Vagina (tissue), 2 donors: Measurements from ENCODE around the gene C6orf15.

ENCODE experiments used
- CTCF ChIP-seq, 3 experiments: fragments of 450-650 bp in 2 of 3; fragments of 200-600 bp in 1 of 3; sonication (generic) in 1 of 3; IDR thresholded peaks; one replicate each; pipeline ENCODE4 v1.5.1; 2017 to 2019; ENCODE audit warnings: antibody characterized with exemption in 3 of 3, mild to moderate bottlenecking in 2 of 3, moderate library complexity in 2 of 3
- POLR2A ChIP-seq, 2 donors: fragments of 450-650 bp; IDR thresholded peaks; one replicate each; pipeline ENCODE4 v1.6.1; 2017; ENCODE audit warnings: antibody characterized with exemption in 2 of 2, mild to moderate bottlenecking in 2 of 2, moderate library complexity in 2 of 2

- TF ChIP-seq CTCF (IDR thresholded peaks at IDR 0.05) (no peak), POLR2A (IDR thresholded peaks at IDR 0.05) (no peak)
Observed at GRCh38 chr6:31116661-31117385, 4.4 kb upstream of the C6orf15 start.
